ENCODE measurements around the gene SHPK.

- TF ChIP-seq, protein P1, sequence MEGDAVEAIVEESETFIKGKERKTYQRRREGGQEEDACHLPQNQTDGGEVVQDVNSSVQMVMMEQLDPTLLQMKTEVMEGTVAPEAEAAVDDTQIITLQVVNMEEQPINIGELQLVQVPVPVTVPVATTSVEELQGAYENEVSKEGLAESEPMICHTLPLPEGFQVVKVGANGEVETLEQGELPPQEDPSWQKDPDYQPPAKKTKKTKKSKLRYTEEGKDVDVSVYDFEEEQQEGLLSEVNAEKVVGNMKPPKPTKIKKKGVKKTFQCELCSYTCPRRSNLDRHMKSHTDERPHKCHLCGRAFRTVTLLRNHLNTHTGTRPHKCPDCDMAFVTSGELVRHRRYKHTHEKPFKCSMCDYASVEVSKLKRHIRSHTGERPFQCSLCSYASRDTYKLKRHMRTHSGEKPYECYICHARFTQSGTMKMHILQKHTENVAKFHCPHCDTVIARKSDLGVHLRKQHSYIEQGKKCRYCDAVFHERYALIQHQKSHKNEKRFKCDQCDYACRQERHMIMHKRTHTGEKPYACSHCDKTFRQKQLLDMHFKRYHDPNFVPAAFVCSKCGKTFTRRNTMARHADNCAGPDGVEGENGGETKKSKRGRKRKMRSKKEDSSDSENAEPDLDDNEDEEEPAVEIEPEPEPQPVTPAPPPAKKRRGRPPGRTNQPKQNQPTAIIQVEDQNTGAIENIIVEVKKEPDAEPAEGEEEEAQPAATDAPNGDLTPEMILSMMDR (IDR thresholded peaks at IDR 0.05; ENCODE audit: low read depth, low read length, missing input control) = no peak
- TF ChIP-seq TAF1 (conservative IDR thresholded peaks at IDR 0.05) (no peak), MAX (IDR thresholded peaks at IDR 0.05) (no peak), GABPA (IDR thresholded peaks at IDR 0.05 in 1 of 2, conservative IDR thresholded peaks at IDR 0.05 in 1 of 2) (no peak), ATF3 (IDR thresholded peaks at IDR 0.05) (no peak), EGR1 (IDR thresholded peaks at IDR 0.05; ENCODE audit: low read depth in 2 of 2) (no peak), SP1 (IDR thresholded peaks at IDR 0.05) (no peak), NR2F2 (IDR thresholded peaks at IDR 0.05) (no peak), RAD21 (IDR thresholded peaks at IDR 0.05) (no peak), HNF4G (IDR thresholded peaks at IDR 0.05) (no peak)
- TF ChIP-seq, protein P2, sequence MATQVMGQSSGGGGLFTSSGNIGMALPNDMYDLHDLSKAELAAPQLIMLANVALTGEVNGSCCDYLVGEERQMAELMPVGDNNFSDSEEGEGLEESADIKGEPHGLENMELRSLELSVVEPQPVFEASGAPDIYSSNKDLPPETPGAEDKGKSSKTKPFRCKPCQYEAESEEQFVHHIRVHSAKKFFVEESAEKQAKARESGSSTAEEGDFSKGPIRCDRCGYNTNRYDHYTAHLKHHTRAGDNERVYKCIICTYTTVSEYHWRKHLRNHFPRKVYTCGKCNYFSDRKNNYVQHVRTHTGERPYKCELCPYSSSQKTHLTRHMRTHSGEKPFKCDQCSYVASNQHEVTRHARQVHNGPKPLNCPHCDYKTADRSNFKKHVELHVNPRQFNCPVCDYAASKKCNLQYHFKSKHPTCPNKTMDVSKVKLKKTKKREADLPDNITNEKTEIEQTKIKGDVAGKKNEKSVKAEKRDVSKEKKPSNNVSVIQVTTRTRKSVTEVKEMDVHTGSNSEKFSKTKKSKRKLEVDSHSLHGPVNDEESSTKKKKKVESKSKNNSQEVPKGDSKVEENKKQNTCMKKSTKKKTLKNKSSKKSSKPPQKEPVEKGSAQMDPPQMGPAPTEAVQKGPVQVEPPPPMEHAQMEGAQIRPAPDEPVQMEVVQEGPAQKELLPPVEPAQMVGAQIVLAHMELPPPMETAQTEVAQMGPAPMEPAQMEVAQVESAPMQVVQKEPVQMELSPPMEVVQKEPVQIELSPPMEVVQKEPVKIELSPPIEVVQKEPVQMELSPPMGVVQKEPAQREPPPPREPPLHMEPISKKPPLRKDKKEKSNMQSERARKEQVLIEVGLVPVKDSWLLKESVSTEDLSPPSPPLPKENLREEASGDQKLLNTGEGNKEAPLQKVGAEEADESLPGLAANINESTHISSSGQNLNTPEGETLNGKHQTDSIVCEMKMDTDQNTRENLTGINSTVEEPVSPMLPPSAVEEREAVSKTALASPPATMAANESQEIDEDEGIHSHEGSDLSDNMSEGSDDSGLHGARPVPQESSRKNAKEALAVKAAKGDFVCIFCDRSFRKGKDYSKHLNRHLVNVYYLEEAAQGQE (IDR thresholded peaks at IDR 0.05) = no peak
These were observed 70.9 kb downstream of the SHPK start for GRCh38 chr17:3565143-3565542.
